Right renal cortex interstitium (tissue), 3 donors: ENCODE measurements around the gene GDPD2. TPM values are rescaled to one million over a fixed set of nuclear protein-coding genes. Genes with fewer than 3 reads are reported as not detected.
"Not testable (repeated sequence)": the region's sequence is repeated elsewhere in the genome, so short reads cannot be mapped to it uniquely, and the experiment has no call there.

Experiments
- DNase-seq, 3 donors: peaks; one replicate each; pipeline ENCODE4 v3.0.0-alpha.2; 2013; ENCODE audit warnings: low read depth in 3 of 3, low spot score in 2 of 3
- polyA plus RNA-seq, 3 donors: library from polyadenylated mRNA; unstranded; fragments of 120-200 nt; gene quantifications; one replicate each; pipeline ENCODE4 v1.2.1, GENCODE V29; 2013; ENCODE audit not compliant: insufficient read length in 3 of 3

GDPD2 gene, protein sequence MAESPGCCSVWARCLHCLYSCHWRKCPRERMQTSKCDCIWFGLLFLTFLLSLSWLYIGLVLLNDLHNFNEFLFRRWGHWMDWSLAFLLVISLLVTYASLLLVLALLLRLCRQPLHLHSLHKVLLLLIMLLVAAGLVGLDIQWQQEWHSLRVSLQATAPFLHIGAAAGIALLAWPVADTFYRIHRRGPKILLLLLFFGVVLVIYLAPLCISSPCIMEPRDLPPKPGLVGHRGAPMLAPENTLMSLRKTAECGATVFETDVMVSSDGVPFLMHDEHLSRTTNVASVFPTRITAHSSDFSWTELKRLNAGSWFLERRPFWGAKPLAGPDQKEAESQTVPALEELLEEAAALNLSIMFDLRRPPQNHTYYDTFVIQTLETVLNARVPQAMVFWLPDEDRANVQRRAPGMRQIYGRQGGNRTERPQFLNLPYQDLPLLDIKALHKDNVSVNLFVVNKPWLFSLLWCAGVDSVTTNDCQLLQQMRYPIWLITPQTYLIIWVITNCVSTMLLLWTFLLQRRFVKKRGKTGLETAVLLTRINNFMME
- polyA plus RNA-seq, result 1 to 10 TPM; 1.1 to 1.5 (median 1.3) TPM

DNA sequence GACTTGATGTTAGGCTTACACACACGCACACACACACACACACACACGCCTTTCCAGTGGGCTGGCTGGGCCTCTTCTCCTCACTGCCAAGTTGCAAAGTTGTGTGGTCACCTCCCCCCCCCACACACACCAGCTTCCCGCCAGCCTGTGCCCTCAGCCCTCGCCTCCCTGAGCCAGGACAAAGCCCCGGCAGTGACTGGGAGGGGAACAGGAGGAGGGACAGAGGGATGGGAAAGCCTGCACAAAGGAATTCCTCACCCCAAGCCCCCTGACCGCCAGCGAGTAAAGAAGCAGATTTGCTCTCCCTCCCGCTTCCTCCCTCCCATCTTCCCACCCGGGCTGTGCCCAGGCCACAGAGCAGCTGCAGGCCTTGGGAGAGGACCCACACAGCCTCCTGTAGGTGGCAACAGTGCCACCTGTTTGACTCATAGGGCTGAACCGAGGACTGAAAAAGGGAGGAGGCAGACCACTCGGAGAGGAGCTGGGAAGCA lies at the start of gene GDPD2:
TSS of gene GDPD2 (plus strand) at position 464 of the 491 bp plus-strand sequence. CDS start 1,671 bp downstream, outside the sequence.
- peak in 1 of 3 donors; percentile 41 for DNase-seq

DNA sequence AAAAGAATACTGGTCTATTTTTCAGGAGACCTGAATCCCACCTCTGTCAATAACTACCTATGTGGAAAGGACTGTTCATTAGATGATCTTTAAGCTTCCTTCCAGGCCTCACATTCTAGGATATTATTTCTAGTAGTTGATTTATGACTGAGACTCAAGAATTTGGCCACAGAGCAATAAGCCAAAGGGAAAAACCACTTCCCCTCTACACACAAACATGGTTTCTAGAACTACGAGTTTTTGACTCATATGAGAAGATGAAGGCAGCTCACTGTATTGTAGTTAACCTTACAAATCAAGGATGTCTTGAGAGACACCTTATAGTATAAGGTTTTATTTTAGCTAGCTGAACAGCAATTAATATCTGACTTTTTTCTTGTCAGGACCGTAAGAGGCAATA lies 36.9 kb upstream of the GDPD2 start:
- no peak for DNase-seq

DNA sequence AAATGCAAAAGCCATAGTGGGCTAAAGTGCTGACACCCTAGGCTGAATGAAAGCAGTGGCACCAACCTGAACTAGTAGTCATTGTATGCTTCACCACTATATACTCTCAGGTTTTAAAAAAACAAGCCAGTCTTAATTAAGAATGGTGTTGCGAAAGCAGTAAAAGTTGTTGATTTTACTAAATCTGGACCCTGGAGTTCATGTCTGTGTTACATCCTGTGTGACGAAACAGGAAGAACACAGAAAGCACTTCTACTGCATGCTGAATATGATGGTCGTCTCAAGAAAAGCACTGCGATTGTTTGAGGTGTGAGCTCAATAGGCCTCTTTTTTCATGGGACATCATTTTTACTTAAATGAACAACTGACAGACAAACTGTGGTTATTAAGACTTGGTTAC lies 24.2 kb upstream of the GDPD2 start:
- no peak for DNase-seq

DNA sequence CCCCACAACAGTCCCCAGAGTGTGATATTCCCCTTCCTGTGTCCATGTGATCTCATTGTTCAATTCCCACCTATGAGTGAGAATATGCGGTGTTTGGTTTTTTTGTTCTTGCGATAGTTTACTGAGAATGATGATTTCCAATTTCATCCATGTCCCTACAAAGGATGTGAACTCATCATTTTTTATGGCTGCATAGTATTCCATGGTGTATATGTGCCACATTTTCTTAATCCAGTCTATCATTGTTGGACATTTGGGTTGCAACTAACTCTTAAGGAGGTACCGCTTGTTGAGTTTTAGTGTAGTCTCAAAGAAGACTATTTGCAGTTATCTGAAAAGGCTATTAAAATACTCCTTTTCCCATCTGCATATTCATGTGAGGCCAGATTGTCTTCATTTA lies 22.9 kb upstream of the GDPD2 start:
- DNase-seq, result not testable (repeated sequence)

DNA sequence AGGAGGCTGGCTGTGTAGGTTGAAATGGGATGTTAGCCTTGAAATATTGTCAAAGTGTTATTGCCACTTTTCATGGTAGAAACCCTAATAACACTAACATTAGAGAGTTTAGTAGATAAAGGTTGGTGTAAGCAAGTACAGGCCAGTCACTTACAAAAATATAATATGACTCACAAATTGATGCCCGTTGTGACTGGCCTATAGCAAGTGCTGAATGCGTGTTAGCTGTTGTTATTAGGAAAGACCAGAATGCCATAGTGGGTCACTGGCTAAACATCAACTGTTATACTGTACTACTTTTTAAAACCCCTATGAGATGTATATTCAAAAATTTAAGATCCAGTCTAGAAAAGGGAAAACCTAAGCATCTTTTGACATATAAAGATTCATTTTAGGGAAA lies 20.4 kb upstream of the GDPD2 start:
- no peak for DNase-seq

DNA sequence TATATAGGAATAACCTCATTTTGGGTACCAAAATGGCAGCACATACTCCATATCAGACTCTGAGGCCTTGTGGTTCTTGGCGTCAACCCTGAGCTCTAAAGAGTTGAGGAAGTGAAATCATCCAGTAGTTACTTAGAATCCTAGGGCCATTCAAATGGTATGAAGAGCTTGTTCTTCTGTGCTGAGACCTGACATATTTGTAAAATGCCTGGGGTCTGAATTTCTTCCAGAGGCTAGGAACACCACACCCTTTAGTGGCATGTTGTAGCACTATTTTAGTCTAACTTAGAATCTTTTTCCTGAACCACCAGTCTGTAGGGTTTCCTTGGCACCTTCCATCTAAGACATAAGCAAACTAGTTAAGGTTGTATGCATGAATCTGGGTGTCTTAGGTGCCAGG lies 18.1 kb upstream of the GDPD2 start:
- no peak for DNase-seq

DNA sequence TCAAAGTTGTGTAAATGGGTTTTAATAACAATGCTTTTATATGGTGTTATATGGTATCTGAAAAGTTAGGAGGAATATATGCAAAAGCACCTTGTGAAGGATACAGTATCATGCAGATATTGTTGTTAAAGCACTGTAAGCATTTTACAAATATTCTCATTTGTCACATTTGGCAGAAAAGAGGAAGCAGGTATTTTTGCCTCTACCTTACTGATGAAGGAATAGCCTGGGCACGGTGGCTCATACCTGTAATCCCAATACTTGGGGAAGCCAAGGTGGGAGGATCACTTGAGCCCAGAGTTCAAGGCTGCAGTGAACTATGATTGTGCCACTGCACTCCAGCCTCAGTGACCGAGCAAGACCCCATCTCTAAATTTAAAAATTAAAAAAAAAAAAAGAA lies 12.2 kb upstream of the GDPD2 start:
- DNase-seq, result no peak

DNA sequence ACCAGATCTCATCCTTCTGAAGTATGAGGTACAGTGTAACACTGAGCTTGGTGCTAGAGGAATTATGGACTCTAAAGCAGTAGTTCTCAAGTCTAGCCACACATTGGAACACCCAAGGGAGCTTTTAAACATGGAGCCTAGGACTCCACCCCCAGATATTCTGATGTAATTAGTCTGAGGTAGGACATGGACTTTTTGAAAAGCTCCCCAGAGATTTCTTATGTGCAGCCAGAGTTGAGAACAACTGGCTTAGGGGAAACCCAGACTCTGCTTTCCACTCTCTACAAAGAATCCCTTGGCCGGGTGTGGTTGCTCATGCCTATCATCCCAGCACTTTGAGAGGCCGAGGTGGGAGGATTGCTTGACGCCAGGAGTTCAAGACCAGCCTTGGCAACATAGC lies 11.6 kb upstream of the GDPD2 start:
- no peak for DNase-seq

DNA sequence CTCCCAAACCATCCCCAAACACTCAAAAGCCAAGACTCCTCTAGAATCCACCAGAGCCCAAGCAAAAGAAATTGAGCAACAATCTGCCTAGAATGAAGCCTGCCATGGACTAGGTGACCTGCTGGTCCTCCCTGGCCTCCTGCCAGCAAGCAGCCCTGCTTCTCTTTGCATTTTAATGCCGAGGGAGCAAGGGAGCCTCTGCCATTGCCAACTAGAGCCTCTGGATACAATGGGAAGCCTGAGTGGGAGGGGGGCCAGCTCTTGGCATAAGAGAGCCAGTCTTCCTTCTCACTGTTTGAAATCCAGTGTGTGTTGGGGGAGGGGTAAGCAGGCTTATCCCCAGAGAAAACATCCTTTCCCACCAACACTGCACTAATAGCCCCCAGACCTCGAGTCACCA lies 1.5 kb upstream of the GDPD2 start:
- no peak for DNase-seq

DNA sequence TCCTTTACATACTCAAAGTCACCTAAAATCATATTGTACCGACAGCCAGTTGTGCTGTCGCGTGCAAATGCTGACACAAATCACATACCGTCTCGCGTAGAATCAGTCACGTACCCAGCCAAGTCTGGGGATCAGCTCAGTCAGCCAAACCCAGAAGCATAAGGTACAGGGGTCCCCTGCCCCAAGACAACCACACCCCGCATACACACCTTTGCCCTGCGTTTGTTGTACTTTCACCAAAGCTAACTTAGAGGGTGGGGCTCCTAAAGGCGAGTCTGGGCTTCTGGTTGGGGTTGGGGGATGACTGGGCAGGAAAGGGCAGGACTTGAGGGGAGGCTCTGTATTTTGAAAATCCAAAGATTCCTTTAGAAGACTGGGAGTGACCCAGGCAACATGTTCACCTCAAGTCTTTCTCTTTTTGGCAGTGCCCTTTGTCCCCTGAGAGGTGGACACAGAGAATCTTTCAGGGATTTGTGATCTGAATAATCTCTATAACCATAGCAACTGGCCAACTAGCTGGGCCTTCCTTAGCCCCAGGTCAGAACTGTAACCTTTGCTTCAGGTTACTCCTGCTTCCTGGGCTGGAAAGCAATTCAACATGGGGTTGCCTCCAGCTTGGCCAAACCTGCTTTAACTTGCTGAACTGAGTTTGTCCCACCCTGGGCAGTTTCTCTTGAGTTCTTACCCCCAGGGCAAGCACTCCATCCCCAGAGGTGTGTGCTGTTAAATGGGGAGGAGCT lies 992 bp downstream of the GDPD2 start:
- DNase-seq, result no peak

DNA sequence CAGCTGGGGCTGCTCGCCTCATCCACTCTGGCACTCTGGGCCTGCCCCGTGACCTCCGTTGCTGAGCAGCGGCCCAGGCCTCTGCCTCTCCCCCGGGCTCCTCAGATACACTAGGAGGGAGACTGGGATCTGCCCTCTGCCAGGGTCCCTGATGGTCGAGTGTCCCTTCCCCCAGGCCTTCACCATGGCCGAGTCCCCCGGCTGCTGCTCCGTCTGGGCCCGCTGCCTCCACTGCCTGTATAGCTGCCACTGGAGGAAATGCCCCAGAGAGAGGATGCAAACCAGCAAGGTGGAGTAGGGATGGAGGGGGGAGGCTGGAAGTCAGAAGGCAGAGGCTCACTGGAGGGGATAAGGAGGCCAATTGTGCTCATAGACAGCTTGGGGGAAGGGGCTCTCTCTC lies 1.7 kb downstream of the GDPD2 start:
- no peak for DNase-seq

DNA sequence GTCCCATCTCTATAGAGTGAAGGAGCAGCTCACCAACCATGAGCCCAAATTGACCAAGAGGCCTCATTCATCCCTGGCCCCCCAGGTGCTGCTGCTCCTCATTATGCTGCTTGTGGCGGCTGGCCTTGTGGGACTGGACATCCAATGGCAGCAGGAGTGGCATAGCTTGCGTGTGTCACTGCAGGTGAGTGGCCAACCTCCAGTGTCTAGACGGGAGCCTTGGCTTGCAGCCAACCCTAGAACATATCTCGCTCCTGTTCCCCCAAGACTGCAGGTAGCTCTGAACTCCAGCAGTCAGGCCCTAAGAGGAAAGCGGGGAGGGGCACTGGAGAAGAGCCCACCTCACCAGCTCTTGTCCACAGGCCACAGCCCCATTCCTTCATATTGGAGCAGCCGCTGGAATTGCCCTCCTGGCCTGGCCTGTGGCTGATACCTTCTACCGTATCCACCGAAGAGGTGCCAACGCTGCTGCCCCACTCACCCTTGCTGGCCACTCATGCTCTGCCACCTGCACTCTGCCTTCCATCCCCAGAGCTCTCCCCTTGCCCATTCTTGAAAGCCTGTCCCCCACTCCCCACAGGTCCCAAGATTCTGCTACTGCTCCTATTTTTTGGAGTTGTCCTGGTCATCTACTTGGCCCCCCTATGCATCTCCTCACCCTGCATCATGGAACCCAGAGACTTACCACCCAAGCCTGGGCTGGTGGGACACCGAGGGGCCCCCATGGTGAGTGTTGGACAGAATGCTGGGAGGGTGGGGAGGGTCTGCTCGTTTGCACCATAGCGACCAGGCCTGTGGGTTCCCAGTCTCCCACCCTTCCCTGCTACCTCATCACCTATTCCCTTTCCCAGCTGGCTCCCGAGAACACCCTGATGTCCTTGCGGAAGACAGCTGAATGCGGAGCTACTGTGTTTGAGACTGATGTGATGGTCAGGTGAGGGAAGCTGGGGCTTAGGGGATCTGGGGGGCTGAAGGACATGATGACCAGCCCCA lies 3.5 kb downstream of the GDPD2 start:
- DNase-seq, result no peak

DNA sequence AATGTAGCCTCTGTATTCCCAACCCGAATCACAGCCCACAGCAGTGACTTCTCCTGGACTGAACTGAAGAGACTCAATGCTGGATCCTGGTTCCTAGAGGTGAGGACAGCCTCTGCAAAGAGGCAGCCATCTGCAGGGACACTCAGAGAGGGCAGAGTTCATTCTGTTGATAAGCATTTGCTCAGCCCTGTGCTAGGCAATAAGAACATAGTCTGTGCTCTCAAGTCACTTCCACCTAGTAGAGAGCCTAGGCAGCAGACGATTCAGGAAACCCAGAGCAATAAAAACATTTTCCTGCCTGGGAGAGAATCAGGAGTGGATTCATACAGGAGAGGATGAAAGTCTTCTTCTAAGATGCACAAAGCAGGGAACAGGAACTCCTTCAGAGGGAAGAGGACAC lies 4.3 kb downstream of the GDPD2 start:
- DNase-seq, result no peak

DNA sequence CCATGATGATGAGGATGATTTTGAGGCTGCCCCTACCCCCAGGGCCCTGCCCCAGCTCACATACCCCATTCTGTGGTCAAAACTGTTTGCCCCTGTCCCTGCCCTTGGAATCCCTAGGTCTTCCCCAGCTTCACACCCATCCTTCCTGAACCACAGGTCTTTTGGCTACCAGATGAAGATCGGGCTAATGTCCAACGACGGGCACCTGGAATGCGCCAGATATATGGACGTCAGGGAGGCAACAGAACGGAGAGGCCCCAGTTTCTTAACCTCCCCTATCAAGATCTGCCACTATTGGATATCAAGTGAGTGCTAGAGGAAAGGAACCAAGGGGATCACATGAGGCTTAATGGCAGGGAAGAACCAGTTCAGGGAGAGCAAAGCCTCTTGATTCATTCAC lies 6.6 kb downstream of the GDPD2 start:
- DNase-seq, result no peak

DNA sequence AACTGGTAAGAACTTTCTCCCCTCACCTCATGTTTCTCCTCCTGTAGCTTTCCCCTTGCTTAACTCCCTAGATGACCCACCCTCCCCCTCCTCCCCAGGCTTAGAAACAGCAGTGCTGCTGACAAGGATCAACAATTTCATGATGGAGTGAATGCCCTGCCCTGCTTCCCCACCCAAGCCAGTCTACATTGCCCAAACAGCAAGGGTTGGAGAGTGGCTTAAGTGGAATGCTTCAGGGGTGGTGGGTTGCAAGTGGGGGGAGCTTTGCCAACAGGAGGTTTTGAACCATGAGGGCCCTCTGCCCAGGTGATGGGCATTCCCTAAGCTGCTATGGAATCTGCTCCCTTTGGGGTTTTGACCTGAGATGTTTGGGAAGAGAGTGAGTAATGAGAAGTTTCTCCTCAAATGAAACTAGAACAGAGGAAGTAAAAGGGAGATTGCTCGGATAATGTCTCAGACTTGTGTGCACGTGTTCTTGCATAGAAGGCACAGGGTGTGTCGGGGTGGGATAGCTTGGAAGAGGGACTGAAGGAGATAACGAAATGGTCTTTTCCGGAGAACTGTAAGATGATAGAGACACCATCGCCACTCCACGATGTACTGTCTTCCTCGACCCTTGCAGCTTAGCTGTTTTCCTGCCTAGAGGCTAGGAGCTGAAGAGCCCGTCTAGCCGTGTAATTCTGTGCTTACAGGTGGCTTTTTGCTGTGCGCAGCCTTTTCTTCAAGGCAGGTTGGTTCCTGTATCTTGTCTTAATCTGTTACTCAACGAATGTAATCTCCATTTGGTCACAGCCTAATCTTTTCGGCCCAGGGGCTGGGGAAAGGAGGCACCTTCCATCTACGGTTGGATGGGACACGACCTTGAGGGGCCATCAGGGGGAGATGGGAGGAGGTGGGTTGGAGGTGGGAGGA lies 10.1 kb downstream of the GDPD2 start:
- no peak for DNase-seq

DNA sequence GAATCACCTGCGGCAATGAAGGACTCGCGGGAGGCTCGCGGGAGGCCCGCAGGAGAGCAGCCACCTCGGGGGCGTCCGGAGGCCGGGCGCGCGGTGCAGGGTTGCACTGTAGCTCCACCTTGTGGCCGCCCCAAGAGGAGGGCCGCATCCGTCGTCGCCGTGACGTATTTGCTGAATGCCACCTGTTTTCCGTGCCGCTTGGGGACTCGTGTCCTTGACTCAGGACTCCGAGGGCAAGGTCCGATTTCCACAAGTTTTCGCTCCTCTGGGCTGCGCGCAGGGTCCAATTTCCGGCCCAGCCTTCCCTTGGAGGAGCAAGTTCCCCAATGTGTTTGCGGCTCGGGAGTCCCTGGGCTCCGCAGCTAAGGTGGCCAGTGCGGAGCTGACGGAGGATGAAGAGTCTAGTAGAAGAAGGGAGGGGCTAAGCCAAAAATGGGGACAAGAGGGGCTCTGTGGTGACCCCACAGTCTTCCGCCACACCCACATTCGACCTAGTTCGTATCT lies 10.8 kb downstream of the GDPD2 start:
- DNase-seq, result no peak

DNA sequence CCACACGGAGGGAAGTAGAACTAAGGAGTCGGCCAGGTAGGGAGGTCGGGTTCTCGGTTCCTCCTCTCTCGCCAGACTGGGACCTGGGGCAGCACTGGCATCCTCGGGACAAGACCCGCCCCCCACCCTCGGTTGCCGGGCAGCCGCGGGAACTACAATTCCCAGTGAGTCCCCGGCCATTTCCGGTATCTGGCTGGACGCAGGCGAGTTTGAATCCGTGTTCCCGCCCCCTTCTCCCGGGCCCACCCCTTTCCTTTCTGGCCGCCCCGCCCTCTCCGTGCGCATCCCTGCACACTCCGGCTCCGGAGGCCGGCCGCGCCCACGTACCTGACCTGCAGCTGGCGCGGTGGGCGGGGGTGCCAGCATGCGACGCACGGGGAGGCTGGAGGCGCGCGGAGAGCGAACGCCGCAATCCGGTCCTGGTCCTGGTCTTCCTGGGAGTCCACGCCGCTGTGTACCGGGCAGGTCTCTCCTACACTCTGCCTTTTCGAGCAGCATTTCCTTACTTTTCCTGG lies 11.3 kb downstream of the GDPD2 start:
- no peak for DNase-seq

DNA sequence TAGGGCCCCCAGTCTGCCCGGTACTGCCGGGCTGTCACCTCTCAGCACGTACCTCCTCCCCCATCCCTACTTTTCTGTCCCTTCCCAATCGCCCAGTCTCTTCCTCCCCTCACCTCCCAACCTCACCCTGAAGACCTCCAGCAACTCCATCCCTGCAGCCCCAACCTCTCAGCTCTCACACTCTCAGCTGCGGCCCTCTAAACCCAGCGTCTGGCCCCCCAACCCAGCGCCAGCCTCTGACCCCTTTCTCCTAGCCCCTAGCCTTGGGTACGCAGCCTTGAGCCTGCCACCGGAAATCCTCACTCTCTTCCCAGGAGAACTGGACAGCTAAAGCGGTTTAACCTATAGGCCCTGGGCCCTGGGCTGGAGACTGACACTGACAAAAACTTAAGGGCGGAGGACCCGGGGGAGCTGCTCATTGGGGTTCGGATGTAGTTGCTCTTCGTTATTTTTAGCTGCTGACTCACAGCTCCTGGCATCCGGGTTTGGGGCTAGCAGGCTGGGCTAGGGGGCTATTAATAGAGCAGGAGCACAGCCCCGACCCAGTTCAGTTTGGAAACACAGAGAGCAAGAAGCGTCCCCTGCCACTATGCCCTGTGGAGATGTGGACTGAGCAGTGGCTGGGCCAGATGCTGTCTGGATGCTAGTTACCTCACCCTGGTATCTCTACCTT lies 11.9 kb downstream of the GDPD2 start:
- no peak for DNase-seq
